Type B pancreatic cell (in vitro differentiated cells): ENCODE data around the gene UNKL. TPM values are rescaled to one million over a fixed set of nuclear protein-coding genes. Genes with fewer than 3 reads are reported as not detected.

Experiments used
- DNase-seq: peaks from one replicate; pipeline ENCODE4 v3.0.0; 2021; ENCODE audit warnings: mixed read lengths; ENCODE audit not compliant: unreplicated experiment; ENCODE audit errors: extremely low spot score
- H3K27ac Mint-ChIP-seq: 2 replicates; pipeline ENCODE4 v1.8.0; 2021; ENCODE audit warnings: mild to moderate bottlenecking, mixed read lengths
- H3K27me3 Mint-ChIP-seq: 2 replicates; pipeline ENCODE4 v1.8.0; 2021; ENCODE audit warnings: mixed read lengths
- H3K36me3 Mint-ChIP-seq: 2 replicates; pipeline ENCODE4 v1.8.0; 2021; ENCODE audit warnings: mixed read lengths
- H3K4me1 Mint-ChIP-seq: one replicate; pipeline ENCODE4 v1.8.0; 2021; ENCODE audit warnings: mixed read lengths; ENCODE audit not compliant: unreplicated experiment
- H3K4me3 Mint-ChIP-seq: 2 replicates; pipeline ENCODE4 v1.8.0; 2021; ENCODE audit warnings: mild to moderate bottlenecking, mixed read lengths
- H3K9me3 Mint-ChIP-seq: 2 replicates; pipeline ENCODE4 v1.8.0; 2021; ENCODE audit warnings: mixed read lengths
- total RNA-seq: library from RNA; stranded (reverse); gene quantifications from 2 replicates; pipeline ENCODE4 v1.2.1, GENCODE V29; 2021; ENCODE audit warnings: low replicate concordance
- TF ChIP-seq, protein P1 (sequence below): fragments of 200-600 bp; sonication (generic); conservative IDR thresholded peaks from 2 replicates; pipeline ENCODE4 v1.5.0; 2021; ENCODE audit warnings: antibody characterized with exemption, mild to moderate bottlenecking

UNKL gene
- total RNA-seq, 1 donor from 2014 or later: 26.1 TPM

DNA sequence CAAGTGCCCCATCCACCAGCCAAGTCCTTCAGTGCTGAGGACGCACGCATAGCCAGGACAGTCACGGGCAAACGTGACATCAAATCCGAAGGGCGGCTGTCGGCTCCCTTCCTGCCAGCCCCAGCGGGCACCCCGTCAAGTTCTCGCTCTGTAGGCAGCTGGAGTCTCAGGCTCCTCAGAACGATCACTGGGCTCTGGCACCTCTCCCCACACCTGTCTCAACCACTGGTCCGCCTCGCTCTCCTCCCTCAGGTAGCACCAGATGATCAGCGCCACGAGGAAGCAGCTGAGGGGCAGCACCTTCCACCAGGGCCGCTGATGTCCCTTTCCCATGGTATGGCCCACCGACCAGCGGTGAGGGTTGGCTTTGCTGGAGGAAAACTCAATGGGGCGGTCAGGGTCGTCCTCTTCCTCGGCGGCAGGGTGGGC is 5.6 kb upstream of the UNKL start:
- Mint-ChIP-seq H3K36me3 (no peaks in the 10 kb centered on the region), H3K4me1 (peaks cover 9% of the 10 kb centered on the region), H3K27me3 (no peaks in the 10 kb centered on the region), H3K9me3 (no peaks in the 10 kb centered on the region), H3K27ac (peak overlapping the region; percentile 98), H3K4me3 (peak overlapping the region; percentile 94)
- TF ChIP-seq, protein P1, sequence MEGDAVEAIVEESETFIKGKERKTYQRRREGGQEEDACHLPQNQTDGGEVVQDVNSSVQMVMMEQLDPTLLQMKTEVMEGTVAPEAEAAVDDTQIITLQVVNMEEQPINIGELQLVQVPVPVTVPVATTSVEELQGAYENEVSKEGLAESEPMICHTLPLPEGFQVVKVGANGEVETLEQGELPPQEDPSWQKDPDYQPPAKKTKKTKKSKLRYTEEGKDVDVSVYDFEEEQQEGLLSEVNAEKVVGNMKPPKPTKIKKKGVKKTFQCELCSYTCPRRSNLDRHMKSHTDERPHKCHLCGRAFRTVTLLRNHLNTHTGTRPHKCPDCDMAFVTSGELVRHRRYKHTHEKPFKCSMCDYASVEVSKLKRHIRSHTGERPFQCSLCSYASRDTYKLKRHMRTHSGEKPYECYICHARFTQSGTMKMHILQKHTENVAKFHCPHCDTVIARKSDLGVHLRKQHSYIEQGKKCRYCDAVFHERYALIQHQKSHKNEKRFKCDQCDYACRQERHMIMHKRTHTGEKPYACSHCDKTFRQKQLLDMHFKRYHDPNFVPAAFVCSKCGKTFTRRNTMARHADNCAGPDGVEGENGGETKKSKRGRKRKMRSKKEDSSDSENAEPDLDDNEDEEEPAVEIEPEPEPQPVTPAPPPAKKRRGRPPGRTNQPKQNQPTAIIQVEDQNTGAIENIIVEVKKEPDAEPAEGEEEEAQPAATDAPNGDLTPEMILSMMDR: no peak
- DNase-seq: no peak

DNA sequence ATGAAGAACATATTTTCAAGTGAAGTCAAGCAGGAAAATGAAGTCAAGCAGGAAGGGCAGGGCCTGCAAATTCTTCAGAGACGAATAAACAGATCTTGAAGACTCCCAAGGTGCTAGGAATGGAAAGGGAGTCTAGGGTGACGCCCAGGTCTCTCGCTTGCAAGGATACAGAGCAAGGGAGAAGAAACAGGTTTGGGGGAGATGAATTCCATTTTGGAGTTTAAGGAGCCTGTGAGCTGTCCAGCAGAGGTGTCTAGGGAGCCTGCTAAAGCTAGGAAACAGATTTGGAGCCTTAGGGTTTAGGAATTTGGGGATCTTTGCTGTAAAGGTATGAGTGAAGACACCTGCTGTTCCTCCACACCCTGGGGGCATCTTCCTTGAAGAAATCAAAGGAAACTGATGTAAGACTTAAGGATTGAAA is 2.0 kb upstream of the UNKL start:
- no peaks in the 10 kb centered on the region for H3K36me3 Mint-ChIP-seq
- DNase-seq: no peak
- H3K9me3 Mint-ChIP-seq: no peaks in the 10 kb centered on the region
- H3K27ac Mint-ChIP-seq: peak overlapping the region; percentile 98
- H3K27me3 Mint-ChIP-seq: no peaks in the 10 kb centered on the region
- H3K4me3 Mint-ChIP-seq: peak overlapping the region; percentile 83
- peaks cover 13% of the 10 kb centered on the region for H3K4me1 Mint-ChIP-seq
- TF ChIP-seq, protein P1: no peak

DNA sequence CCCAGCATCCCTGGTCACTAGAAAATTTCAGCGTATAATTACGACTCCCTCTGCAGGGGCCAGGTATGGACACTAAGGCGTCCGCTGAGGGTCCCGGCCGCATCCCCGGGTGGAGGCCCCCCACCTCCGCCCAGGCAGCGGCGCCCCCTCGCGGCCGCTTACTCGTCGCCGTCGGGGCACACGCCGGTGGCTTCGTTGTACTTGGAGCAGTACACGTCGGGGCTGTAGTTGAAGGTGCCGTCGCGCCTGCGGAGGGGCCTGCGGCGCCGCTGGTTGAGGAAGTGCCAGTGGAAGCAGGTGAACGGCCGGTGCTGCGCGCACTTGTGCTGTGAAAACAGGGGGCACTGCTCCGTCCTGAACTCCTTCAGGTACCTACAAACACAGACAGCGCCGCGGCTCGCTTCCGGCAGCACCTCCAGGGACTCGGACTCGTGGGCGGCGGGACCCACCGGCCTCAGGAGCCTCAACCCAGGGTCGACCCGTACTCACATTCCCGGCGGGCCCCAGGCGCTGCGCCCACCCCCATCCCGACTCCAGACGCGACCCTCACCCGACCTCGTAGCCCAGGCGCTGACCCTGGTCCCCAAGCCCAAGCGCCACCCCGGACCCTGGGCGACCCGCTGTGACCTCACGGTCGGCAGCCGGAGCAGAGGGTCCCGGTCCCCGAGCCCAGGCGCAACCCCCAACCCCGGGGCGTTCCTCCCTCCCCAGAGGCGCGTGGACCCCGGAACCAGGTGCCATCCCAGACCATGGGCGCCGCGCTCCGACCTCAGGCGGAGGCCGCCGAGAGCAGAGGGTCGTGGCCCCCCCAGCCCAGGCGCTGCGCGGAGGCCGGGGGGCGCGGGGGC is 596 bp downstream of the UNKL start:
- Mint-ChIP-seq H3K4me3 (peak overlapping the region; percentile 83), H3K36me3 (no peaks in the 10 kb centered on the region), H3K27me3 (no peaks in the 10 kb centered on the region), H3K4me1 (peaks cover 15% of the 10 kb centered on the region), H3K27ac (peak overlapping the region; percentile 74), H3K9me3 (no peaks in the 10 kb centered on the region)
- TF ChIP-seq, protein P1: peak; percentile 78
- DNase-seq: no peak

DNA sequence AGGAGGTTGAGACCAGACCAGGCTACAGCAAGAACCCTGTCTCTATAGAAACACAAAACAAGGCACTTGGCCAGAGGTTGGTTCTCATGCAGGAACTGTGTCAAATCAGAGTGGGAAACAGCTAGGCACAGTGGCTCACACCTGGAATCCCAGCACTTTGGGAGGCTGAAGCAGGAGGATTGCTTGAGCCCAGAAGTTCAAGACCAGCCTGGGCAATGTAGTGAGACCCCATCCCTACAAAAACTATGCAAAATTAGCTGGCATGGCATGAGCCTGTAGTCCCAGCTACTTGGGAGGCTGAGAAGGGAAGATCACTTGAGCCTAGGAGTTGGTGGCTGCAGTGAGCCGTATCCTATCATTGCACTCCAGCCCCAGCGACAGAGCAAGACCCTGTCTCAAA is 1.7 kb downstream of the UNKL start:
- peaks cover 16% of the 10 kb centered on the region for H3K4me1 Mint-ChIP-seq
- TF ChIP-seq, protein P1: no peak
- DNase-seq: no peak
- H3K27me3 Mint-ChIP-seq: no peaks in the 10 kb centered on the region
- H3K36me3 Mint-ChIP-seq: no peaks in the 10 kb centered on the region
- H3K9me3 Mint-ChIP-seq: no peaks in the 10 kb centered on the region
- peak overlapping the region; percentile 59 for H3K4me3 Mint-ChIP-seq
- no peak overlapping the region for H3K27ac Mint-ChIP-seq

DNA sequence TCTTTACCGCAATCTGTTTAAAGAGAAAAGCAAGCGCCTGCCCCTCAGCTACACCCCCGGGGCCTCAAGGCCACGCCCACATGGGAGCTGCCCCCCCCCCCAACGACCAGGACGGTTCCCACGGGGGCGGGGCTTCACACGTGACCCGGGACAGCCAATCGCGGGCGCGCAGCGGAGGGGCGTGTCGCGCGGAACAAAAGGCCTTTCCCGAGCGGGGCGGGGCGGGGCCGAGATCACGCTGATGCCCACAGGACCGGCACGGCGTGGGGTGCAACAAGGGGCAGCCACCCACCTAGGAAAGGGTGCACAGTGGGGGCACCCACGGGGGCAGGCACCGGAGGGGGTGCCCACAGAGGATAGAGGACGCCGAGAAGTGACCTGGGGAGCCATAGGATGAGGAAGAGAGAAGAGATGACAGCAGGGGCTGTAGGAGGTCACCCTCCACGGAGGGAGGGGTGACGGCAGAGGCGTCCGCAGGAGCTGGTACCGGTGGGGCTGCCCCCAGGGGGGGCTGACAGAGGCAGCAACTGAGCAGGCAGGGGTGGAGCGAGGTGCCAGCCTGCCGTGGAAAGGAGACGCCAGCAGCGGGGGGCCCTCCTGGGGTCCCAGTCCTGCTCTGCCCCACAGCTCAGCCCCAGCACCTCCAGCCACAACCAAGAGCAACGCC is 6.2 kb downstream of the UNKL start:
- Mint-ChIP-seq H3K27ac (no peak overlapping the region), H3K9me3 (no peaks in the 10 kb centered on the region), H3K4me3 (peak overlapping the region; percentile 84), H3K27me3 (no peaks in the 10 kb centered on the region), H3K36me3 (no peaks in the 10 kb centered on the region), H3K4me1 (peaks cover 10% of the 10 kb centered on the region)
- peak; percentile 96 for DNase-seq
- TF ChIP-seq, protein P1: no peak
